NCI-H446 treated with DMSO at 0.1 percent for 48 hours (cell line): ENCODE results near the gene LONP1.
"Not testable (repeated sequence)": the region's sequence is repeated elsewhere in the genome, so short reads cannot be mapped to it uniquely, and the experiment has no call there.

ENCODE experiments used
- DNase-seq: peaks from one replicate; lab custom pipeline; 2025; lab: John Stamatoyannopoulos, UW

The LONP1 gene

GRCh38 chr19:5692723-5693194 is 27.2 kb downstream of the LONP1 start:
- no peak for DNase-seq

GRCh38 chr19:5691822-5692722 is 27.9 kb downstream of the LONP1 start:
- no peak for DNase-seq

GRCh38 chr19:5690955-5691821 is 28.8 kb downstream of the LONP1 start:
- peak; percentile 54 for DNase-seq

DNA sequence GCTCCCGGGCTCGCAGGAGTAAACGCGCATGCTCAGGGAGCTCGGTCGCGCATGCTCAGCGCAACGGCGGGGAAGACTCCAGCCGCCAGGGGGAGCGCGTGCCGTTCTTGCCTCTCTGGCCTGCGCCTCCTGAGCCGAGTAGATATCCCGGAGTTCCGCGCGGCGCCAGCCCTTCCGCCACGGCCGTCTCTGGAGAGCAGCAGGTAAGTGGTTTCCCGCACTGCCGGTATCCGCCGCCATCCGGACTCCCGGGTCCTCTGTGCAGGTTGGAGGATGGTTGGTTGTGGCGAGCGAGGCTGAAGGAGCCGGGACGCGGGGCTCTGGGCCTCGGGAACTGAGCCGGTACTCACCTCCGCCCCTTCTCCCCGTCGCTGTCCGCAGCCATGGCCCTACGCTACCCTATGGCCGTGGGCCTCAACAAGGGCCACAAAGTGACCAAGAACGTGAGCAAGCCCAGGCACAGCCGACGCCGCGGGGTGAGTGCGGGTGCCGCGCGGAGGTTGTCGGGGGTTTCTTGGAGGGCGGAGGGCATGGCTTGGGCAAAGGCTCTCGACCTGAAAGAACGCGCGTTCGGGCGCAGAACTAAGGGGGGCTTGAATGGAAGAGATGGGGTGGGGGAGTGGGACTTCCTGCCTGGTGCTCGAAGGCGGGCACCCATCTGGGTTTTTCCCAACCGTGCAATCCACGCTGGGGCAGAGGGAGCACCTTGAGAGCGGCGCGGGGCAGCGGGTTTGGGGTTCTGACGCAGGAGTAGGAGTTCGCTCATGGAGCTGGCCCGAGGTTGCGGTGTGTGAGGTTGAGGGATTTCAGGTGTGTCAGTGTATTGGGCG is 29.6 kb downstream of the LONP1 start, which contains the start of gene RPL36:
Gene RPL36, plus strand, starts transcription at position 171 of the 830 bp plus-strand sequence. Its CDS starts 213 bp downstream, at position 384.
- DNase-seq = peak; percentile 90

GRCh38 chr19:5688262-5688881 is 31.6 kb downstream of the LONP1 start:
- DNase-seq = not testable (repeated sequence)

GRCh38 chr19:5687360-5688198 is 32.4 kb downstream of the LONP1 start:
- DNase-seq = no peak

DNA sequence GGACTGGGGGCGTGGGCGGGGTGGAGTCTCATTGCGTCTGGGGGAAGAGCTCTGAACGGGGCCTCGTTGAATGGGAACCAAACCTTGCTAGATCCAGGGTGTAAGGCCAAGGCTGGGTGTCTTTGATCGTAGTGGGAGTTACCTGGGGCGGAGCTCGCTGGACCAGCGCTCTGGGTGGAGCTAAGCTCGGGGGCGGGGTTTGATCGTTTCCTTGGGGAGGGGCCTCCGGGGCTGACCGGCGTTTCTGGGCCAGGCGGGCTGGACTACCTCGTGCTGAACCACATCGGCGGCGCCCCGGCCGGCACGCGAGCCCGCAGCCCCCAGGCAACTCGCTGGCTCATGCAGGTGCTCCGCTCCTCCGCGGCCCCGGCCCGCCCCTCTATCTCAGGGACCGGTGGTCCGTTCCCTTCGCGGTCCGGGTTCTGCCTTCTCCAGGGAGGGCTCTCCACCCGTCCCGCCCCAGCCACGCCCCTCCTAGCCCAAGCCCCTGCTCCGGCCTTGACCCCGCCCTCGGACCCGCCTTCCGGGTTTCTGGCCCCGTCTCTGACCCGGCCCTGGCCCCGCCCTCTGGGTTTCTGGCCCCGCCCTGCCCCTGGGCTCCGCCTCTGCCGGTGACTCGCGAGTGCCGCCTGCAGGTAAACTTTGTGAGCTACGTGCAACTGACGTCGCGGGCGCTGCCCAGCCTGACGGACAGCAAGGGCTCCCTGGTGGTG is 33.1 kb downstream of the LONP1 start:
- DNase-seq = peak; percentile 83

- no peak for DNase-seq
Measured at GRCh38 chr19:5686326-5686646, 33.7 kb downstream of the LONP1 start.

GRCh38 chr19:5684694-5685430 is 35.1 kb downstream of the LONP1 start:
- DNase-seq = no peak

DNA sequence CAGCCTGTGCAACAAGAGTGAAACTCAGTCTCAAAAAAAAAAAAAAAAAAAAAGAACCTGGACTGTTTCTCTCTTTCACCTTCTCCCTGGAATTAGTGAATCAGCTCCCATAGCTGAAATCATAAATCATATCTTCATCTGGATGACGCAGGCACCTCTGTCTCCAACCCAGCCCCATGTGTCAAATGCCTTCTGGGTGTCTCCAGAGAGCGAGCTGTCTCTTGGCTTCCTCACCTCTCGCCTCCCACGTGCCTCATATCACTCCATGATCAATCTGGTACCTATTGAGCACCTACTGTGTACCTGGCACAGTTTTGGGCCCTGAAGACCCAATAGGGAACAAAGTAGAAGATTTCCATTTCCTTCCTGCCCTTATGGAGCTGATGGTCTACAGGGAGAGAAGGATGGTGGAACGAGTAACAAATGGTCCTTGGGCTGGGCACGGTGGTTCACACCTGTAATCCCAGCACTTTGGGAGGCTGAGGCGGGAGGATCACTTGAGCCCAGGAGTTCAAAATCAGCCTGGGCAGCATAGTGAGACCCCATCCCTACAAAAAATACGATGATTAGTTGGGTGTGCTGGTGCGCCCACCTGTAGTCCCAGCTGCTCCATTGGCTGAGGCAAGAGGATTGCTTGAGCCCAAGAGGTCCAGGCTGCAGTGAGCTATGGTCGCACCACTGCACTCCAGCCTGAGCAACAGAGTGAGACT is 36.6 kb downstream of the LONP1 start:
- no peak for DNase-seq

GRCh38 chr19:5682107-5682482 is 37.9 kb downstream of the LONP1 start:
- no peak for DNase-seq

DNA sequence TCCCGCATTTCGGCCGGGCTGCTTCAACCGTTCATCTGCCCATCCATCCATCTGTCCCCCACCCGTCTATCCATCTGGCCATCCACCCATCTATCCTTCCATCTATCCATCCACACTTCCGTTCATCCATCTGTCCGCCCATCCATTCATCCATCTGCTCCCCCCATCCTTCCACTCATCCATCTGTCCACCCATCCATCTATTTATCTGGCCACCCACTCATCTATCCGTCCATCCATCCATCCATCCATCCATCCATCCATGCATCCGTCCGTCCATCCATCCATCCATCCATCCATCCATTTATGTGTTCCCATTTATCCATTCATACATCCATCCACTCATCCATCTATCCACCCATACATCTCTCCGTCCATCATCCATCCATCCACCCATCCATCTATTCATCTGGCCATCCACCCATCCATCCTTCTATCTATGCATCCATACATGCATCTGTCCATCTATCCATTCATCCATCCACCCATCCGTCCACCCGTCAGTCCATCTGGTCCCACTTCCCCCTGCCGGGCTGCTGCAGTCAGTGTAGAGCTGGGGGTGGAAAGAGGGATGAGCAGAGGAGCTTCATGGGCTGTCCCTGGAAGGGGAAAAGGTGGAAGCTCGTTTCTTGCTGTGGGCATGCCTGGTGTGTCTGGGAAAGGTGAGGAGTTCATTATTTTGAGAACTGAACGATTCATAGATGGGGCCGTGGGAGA is 38.4 kb downstream of the LONP1 start:
- no peak for DNase-seq

DNA sequence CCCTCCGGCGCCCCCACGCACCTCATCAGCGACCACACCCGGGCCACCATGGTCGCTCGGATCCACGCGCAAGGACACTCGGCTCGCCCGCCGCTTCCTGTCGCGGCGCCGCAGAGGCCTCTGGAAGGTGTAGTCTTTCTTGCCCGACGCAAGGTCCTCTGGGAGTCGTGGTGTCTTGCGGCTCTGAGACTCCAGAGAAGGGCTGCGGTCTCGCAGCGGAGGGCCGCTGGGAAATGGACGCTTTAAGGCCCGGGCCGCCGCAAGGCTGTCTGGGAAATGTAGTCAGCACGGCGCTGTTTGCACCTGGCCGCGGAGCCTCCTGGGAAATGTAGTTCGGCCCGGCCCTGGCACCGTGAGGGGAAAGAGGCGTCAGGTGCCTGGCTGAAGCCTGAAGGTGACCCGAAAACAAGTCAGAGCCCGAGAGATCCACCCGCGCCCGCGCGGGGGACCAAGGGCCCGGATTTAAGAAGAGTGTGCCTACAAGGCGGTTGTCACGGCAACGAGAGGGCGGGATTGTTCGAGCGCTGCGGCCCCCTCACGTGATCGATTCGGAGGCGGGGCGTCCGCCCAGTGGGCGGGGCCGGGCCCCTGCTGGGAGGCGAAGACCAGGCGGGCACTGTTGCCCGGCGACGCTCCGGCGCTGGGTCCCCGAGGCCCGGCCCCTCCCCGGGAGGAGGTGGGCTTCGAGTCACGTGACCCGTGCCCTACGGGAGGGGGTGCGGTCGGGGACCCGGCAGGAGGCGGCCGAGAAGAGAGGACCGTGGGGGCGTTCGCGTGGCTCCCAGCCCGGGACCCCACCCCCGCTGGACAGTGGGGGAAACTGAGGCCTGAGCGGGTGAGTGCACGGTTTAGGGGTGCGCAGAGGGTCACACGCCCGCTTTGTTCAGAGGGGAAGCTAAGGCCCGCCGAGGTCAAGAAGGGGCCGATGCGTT is 39.2 kb downstream of the LONP1 start, which contains the start of the genes HSD11B1L and MICOS13:
Gene HSD11B1L, plus strand, starts transcription at position 591 of the 932 bp plus-strand sequence. CDS start 3,806 bp downstream, outside the sequence.
Gene MICOS13, minus strand, starts transcription at position 80 of the 932 bp plus-strand sequence. Its CDS starts 30 bp downstream, at position 50.
- DNase-seq = peak; percentile 98

- no peak for DNase-seq
Measured at GRCh38 chr19:5680084-5680436, 39.9 kb downstream of the LONP1 start.

DNA sequence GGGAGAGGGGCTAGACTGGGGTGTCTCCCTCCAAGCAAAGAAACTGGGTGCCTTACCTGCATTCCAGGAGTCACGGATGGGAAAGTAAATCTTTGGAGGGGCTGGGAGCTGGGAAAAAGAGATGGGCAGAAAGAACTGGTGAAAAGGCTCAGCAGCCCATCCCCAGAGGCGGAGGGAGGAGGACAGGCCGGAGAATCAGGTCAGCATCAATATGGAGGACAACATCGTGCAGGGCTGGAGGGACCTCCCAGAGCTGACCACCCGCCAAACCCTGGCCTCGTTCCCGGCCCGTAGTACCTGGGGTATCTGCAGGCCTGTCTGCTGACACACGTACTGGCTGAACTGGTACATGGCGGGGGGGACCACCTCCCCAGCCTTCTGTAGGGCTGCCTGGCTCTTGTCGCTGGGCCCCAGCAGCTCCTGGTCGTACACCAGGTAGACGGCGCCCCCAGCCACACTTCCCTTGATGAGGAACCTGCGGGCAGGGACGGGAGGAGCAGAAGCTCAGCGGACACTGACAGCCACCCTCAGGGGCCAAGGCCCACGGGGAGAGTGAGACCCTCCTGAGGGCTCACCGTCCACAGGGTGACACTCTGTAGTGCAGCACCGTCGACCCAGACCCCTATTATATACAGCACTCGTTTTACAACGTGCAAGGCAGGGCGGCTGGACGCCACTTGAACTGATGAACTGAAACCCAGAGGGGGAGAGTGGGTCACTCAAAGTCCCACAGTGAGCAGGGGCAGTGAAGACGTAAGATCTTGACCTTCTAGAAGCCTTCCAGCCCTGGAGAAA is 40.5 kb downstream of the LONP1 start:
- DNase-seq = no peak
